Chondrocyte (in vitro differentiated cells): Measurements from ENCODE around the gene ADCYAP1R1. TPM values are rescaled to one million over a fixed set of nuclear protein-coding genes. Genes with fewer than 3 reads are reported as not detected.

Source experiments
- DNase-seq: peaks from one replicate; pipeline ENCODE4 v3.0.0; 2021; ENCODE audit warnings: mixed read lengths, low spot score
- H3K27ac Mint-ChIP-seq: one replicate; pipeline ENCODE4 v1.8.0; 2021; ENCODE audit warnings: mild to moderate bottlenecking, moderate library complexity, mixed read lengths; ENCODE audit not compliant: unreplicated experiment
- H3K27me3 Mint-ChIP-seq: 2 replicates; pipeline ENCODE4 v1.8.0; 2021; ENCODE audit warnings: low read depth, mixed read lengths
- H3K36me3 Mint-ChIP-seq: 2 replicates; pipeline ENCODE4 v1.8.0; 2021; ENCODE audit warnings: low read depth, mixed read lengths
- H3K4me1 Mint-ChIP-seq: 2 replicates; pipeline ENCODE4 v1.8.0; 2021; ENCODE audit warnings: low read depth, mild to moderate bottlenecking, mixed read lengths
- H3K4me3 Mint-ChIP-seq: one replicate; pipeline ENCODE4 v1.8.0; 2021; ENCODE audit warnings: mild to moderate bottlenecking, moderate library complexity, mixed read lengths; ENCODE audit not compliant: unreplicated experiment
- H3K9me3 Mint-ChIP-seq: 2 replicates; pipeline ENCODE4 v1.8.0; 2021; ENCODE audit warnings: low read depth, mixed read lengths
- CTCF ChIP-seq: fragments of 200-600 bp; sonication (generic); IDR thresholded peaks from 2 replicates; pipeline ENCODE4 v1.5.0; 2021; ENCODE audit warnings: antibody characterized with exemption, mild to moderate bottlenecking, moderate library complexity
- total RNA-seq: library from RNA; stranded (reverse); gene quantifications from 3 replicates; pipeline ENCODE4 v1.2.1, GENCODE V29; 2021

The ADCYAP1R1 gene
- total RNA-seq, 1 donor from 2014 or later: not detected

- Mint-ChIP-seq H3K27me3 (peaks cover 50% of the 10 kb centered on the region), H3K9me3 (no peaks in the 10 kb centered on the region), H3K4me1 (no peaks in the 10 kb centered on the region), H3K4me3 (no peak overlapping the region), H3K27ac (no peak overlapping the region), H3K36me3 (no peaks in the 10 kb centered on the region)
- TF ChIP-seq CTCF: no peak
- DNase-seq: no peak
These were observed 9.1 kb downstream of the ADCYAP1R1 start for GRCh38 chr7:31061185-31061584.

- no peaks in the 10 kb centered on the region for H3K9me3 Mint-ChIP-seq
- no peaks in the 10 kb centered on the region for H3K36me3 Mint-ChIP-seq
- no peak overlapping the region for H3K27ac Mint-ChIP-seq
- H3K4me3 Mint-ChIP-seq: no peak overlapping the region
- no peak for TF ChIP-seq CTCF
- no peak for DNase-seq
- H3K27me3 Mint-ChIP-seq: peaks cover 38% of the 10 kb centered on the region
- no peaks in the 10 kb centered on the region for H3K4me1 Mint-ChIP-seq
These were observed 10.8 kb downstream of the ADCYAP1R1 start for GRCh38 chr7:31062746-31063435.

- Mint-ChIP-seq H3K4me1 (no peaks in the 10 kb centered on the region), H3K9me3 (no peaks in the 10 kb centered on the region), H3K27ac (no peak overlapping the region), H3K4me3 (no peak overlapping the region), H3K36me3 (no peaks in the 10 kb centered on the region), H3K27me3 (peaks cover 27% of the 10 kb centered on the region)
- TF ChIP-seq CTCF: no peak
- peak; percentile 68 for DNase-seq
These were observed 13.0 kb downstream of the ADCYAP1R1 start for GRCh38 chr7:31065021-31065593.

- Mint-ChIP-seq H3K4me3 (no peak overlapping the region), H3K9me3 (no peaks in the 10 kb centered on the region), H3K27me3 (peaks cover 20% of the 10 kb centered on the region), H3K4me1 (no peaks in the 10 kb centered on the region), H3K36me3 (no peaks in the 10 kb centered on the region), H3K27ac (no peak overlapping the region)
- TF ChIP-seq CTCF: no peak
- DNase-seq: peak; percentile 53
These were observed 13.7 kb downstream of the ADCYAP1R1 start for GRCh38 chr7:31065840-31066239.

GRCh38 chr7:31066516-31067130, 14.5 kb downstream of the ADCYAP1R1 start:
- no peaks in the 10 kb centered on the region for H3K36me3 Mint-ChIP-seq

More at GRCh38 chr7:31066516-31067130, 14.5 kb downstream of the ADCYAP1R1 start:
- H3K27ac Mint-ChIP-seq: no peak overlapping the region
- peak; percentile 49 for DNase-seq
- H3K9me3 Mint-ChIP-seq: no peaks in the 10 kb centered on the region
- peaks cover 22% of the 10 kb centered on the region for H3K27me3 Mint-ChIP-seq
- no peaks in the 10 kb centered on the region for H3K4me1 Mint-ChIP-seq
- no peak for TF ChIP-seq CTCF
- H3K4me3 Mint-ChIP-seq: no peak overlapping the region
